Activated naive CD4-positive, alpha-beta T cell treated with anti-CD3 and anti-CD28 coated beads, Interleukin-2, amount 50 U/mL, for 16 hours (primary cell): ENCODE data around the gene CA4.
"Not testable (repeated sequence)": the region's sequence is repeated elsewhere in the genome, so short reads cannot be mapped to it uniquely, and the experiment has no call there.

Experiments
- DNase-seq: peaks from one replicate; pipeline ENCODE4 v3.0.0-alpha.2; 2020

CA4 gene

GRCh38 chr17:60178180-60178579 lies 28.4 kb downstream of the CA4 start:
- not testable (repeated sequence) for DNase-seq

DNA sequence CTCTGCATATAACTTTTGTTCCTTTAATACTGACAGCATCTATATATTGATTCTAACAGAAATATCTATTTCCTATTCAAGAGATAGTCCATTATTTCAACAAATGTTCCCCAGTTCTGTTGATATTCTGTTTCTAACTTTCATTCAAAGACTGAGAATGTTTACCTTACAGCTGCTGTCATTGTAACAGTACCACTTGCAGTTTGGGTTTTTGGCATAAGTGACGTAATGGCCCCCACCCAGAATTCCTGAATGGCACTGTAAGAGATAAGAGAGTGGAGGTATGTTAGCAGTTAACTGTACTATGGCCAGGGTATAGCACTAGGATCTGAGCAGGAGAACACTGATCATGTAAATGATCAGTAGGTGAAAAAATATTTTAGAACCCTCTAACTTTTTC lies 30.6 kb downstream of the CA4 start:
- DNase-seq: not testable (repeated sequence)

DNA sequence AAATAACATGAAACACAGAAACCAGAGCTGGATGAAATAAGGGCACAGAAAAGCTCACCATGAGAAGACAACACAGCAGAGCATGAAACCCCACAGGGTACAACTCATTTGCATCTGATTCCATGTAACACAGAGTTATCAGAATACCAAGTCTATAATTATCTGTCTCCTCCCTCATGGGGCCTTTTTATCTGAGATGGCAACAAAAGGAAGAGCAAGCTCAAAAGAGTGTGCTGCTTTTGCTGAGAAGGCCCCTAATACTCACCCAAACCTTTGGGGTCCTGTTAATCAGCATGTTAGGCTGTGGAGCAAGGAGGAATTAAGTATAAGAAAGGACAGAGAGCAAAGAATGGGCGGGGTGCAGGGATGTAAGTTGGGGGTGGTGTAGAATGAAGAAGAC lies 36.6 kb downstream of the CA4 start:
- not testable (repeated sequence) for DNase-seq

DNA sequence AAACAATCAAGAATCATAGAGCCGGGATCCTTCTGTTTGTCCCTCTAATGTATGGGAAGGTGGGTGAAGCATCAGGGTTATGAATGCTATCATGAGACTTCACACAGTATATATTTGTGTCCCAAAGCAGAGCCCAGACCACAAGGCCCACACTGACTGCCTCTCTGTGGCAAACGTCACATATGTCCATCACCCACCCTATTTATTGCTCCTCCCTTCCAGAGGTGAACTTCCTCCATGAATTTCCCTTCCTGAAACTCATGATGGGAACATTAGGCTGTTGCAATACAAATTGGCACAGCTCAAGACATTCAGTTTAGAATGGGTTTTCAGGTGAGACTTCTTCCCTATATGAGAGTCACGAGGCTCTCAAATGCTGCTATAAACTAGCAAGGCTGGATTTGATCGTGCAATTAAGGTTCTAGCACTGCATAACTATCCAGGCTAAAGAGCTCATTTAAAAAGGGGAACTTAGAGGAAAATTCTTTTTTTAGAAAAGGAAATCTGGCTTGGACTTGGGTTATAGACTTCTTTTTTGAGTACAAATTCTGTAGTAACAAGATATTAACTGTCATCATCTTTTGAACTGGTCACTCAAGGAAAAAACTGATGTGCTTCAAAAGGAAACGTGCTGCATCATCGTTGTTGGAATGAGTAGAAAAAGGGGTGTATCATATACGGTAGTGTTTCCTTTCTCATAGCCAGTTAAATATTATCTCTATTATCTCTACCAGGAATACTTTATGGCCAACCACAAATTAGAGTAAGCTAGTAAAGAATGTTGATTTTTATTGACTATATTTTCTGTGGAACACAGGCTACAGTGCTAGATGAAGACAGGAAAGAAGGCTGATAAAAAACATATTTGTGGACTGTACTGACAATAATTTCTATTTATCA lies 37.3 kb downstream of the CA4 start:
- not testable (repeated sequence) for DNase-seq

- DNase-seq: no peak
Observed at GRCh38 chr17:60188759-60189158, 39.0 kb downstream of the CA4 start.

DNA sequence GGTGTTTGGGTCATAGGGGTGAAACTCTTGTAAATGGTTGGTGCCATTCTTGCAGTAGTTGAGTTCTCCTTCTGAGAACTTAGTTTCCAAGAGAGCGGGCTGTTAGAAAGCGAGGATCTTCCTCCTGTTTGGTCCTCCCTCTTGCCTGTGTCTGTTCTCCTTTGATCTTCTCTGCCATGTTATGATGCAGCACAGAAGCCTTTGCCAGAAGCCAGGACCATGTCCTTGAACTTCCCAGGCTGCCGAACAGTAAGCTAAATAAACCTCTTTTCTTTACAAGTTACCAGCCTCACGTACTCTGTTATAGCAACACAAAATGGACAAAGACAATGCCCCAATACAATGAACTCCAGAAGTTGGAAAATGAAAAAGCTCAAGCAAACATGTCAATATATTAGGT lies 40.3 kb downstream of the CA4 start:
- not testable (repeated sequence) for DNase-seq

DNA sequence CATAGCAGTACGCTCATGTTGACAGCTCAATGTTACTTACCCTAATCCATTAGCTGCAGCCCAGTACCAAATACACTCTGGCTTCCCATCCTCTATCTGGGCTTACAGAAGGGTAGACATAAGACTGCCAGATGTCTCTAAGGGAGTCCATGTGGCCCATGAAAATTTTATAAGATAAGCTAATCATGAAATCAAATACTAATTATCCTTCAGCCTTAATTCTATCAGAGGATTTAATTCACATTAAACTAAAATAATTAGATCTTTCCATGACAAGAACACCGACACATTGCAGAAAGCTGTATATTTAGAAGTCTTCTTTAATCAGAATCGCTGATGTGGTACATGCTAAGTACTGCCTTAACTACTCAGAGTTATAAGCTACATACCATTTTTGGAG lies 43.3 kb downstream of the CA4 start:
- DNase-seq: not testable (repeated sequence)

DNA sequence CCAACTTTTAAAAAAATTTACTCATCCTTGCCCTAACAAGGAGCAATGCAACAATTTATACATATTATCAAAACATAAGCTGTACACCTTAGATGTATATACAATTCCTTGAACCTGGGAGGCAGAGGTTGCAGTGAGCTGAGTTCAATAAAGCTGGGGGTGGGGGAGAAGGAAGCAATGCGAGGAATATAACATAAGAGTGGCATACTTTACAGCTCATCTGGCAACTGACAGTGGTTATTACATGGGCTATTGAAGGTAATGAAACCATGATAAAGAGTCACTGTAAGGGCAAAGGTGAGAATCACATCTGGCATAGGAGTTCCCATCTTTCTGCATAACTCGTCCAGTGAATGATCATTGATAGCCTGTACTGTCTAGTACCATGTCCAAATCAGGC lies 43.7 kb downstream of the CA4 start:
- DNase-seq: no peak

DNA sequence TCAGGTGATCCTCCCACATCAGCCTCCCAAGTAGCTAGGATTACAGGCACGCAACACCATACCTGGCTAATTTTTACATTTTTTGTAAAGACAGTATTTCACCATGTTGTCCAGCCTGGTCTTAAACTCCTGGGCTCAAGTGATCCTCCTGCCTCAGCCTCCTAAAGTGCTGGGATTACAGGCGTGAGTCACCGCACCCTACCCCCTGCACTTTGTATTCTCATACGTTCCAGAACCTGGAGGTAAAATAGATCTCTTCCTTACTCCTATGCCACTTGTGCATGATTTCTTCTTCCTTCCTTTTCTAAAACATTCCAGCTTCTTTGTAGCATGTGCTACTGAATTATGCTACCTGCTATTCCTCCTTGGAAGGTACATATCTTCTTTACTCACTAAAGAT lies 44.4 kb downstream of the CA4 start:
- DNase-seq: not testable (repeated sequence)

- DNase-seq: not testable (repeated sequence)
Observed at GRCh38 chr17:60198630-60199029, 48.9 kb downstream of the CA4 start.

GRCh38 chr17:60205782-60206181 lies 56.0 kb downstream of the CA4 start:
- not testable (repeated sequence) for DNase-seq

DNA sequence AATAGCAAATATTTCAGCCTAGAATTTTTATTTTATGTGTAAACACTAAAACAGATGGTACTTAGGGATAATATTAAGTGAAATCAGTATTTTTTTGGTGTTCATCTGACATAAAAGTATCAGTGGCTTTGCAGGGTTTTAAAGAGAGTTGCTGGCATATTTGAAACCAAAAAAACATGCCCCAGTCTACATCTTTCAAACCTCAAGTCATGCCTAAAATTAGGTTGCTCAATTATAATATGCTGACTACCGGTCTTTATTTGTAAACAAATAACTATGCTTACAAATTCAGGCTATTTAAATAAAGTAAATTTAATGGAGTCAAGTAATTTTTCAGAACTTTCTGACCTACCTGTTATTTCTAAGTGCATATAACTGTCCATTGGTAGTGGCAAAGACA lies 58.5 kb downstream of the CA4 start:
- DNase-seq: not testable (repeated sequence)
